Hepatocyte (in vitro differentiated cells): ENCODE results near the gene CASS4.

Experiments used
- CTCF ChIP-seq: fragments of 200-600 bp; sonication (generic); IDR thresholded peaks from 2 replicates; pipeline ENCODE4 v1.5.1; 2016; ENCODE audit warnings: antibody characterized with exemption, mild to moderate bottlenecking; ENCODE audit not compliant: poor library complexity
- EZH2 ChIP-seq: fragments of 200-600 bp; sonication (generic); IDR thresholded peaks from 2 replicates; pipeline ENCODE4 v1.6.1; 2016; ENCODE audit warnings: antibody characterized with exemption, mild to moderate bottlenecking, borderline replicate concordance
- EZH2phosphoT487 ChIP-seq: fragments of 200-600 bp; sonication (generic); IDR thresholded peaks from one replicate; pipeline ENCODE4 v1.6.1; 2018; ENCODE audit warnings: antibody characterized with exemption, mild to moderate bottlenecking, low read depth, moderate library complexity; ENCODE audit not compliant: unreplicated experiment, severe bottlenecking

GRCh38 chr20:56412473-56412790 is 372 bp downstream of the CASS4 start:
- TF ChIP-seq CTCF (no peak), EZH2 (no peak), EZH2phosphoT487 (no peak)
